ENCODE results near the gene SLX4IP.

GRCh38 chr20:10631126-10631525 is 196.0 kb downstream of the SLX4IP start:
- TF ChIP-seq CTCF (IDR thresholded peaks at IDR 0.05): no peak
- no peak for TF ChIP-seq POLR2A (IDR thresholded peaks at IDR 0.05)
